C4-2B (cell line): Measurements from ENCODE around the gene EIF4G2.

Source experiments
- ZFX ChIP-seq: fragments of 450-650 bp; IDR thresholded peaks from 2 replicates; pipeline ENCODE4 v1.6.1; 2017
- TF ChIP-seq, protein P1 (sequence below): fragments of 450-650 bp; conservative IDR thresholded peaks from 2 replicates; pipeline ENCODE4 v1.5.1; 2017; ENCODE audit warnings: mild to moderate bottlenecking

DNA sequence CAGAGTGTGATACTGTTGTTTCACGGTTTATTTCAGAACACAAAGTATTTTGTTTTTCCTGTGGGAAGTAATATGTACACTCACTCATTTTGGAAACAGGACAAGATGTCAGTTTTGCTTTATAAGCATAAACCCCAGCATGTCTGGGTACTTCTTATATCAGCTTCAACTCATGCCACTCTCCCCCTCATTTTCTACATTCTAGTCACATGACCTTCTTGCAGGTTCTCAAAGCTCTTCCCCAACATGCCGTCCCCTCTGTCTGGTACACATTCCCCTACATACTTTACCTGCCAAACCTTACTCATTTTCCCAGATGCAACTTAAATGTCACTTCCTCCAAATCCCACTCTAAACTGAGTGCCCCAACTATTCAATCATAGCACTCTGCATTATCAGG lies 59.2 kb downstream of the EIF4G2 start:
- TF ChIP-seq, protein P1, sequence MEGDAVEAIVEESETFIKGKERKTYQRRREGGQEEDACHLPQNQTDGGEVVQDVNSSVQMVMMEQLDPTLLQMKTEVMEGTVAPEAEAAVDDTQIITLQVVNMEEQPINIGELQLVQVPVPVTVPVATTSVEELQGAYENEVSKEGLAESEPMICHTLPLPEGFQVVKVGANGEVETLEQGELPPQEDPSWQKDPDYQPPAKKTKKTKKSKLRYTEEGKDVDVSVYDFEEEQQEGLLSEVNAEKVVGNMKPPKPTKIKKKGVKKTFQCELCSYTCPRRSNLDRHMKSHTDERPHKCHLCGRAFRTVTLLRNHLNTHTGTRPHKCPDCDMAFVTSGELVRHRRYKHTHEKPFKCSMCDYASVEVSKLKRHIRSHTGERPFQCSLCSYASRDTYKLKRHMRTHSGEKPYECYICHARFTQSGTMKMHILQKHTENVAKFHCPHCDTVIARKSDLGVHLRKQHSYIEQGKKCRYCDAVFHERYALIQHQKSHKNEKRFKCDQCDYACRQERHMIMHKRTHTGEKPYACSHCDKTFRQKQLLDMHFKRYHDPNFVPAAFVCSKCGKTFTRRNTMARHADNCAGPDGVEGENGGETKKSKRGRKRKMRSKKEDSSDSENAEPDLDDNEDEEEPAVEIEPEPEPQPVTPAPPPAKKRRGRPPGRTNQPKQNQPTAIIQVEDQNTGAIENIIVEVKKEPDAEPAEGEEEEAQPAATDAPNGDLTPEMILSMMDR, result no peak
- TF ChIP-seq ZFX, result no peak
